NT2/D1 (cell line): ENCODE measurements around the gene HS3ST6.

Experiments used
- SUZ12 ChIP-seq: IDR thresholded peaks from 2 replicates; pipeline ENCODE4 v1.6.1; 2011; ENCODE audit not compliant: insufficient read length, insufficient read depth; ENCODE audit errors: extremely low read depth
- YY1 ChIP-seq: IDR thresholded peaks from 2 replicates; pipeline ENCODE4 v1.6.1; 2011; ENCODE audit not compliant: insufficient read length, insufficient read depth
- ZNF274 ChIP-seq: IDR thresholded peaks from 2 replicates; pipeline ENCODE4 v1.6.1; 2011; ENCODE audit warnings: mild to moderate bottlenecking, low read depth, low read length

- TF ChIP-seq YY1 (no peak), SUZ12 (no peak), ZNF274 (no peak)
These were observed 31.3 kb upstream of the HS3ST6 start for GRCh38 chr16:1949507-1949906.
